ENCODE measurements around the gene TMC6.
A peak's percentile ranks its signal among the peaks of the same experiment; 100 is the strongest.

Gene TMC6

GRCh38 chr17:78154903-78155811 is 26.6 kb upstream of the TMC6 start:
- H3K27ac ChIP-seq = peak overlapping the region; percentile 15
- no peak for DNase-seq (ENCODE audit: low spot score)
- ChIA-PET CTCF (no interaction called here), POLR2A (ENCODE audit: low non-redundant PET) (no interaction called here)
- no peak for TF ChIP-seq CTCF (conservative IDR thresholded peaks at IDR 0.05; ENCODE audit: low read depth)

GRCh38 chr17:78151514-78152008 is 23.0 kb upstream of the TMC6 start:
- TF ChIP-seq CTCF (conservative IDR thresholded peaks at IDR 0.05; ENCODE audit: low read depth) = no peak
- peak overlapping the region; percentile 29 for H3K27ac ChIP-seq
- POLR2A ChIA-PET (ENCODE audit: low non-redundant PET) = no interaction called here
- CTCF ChIA-PET = no interaction called here
- DNase-seq (ENCODE audit: low spot score) = no peak

GRCh38 chr17:78148286-78149016 is 19.9 kb upstream of the TMC6 start:
- H3K27ac ChIP-seq = no peak overlapping the region
- CTCF ChIA-PET = no interaction called here
- POLR2A ChIA-PET (ENCODE audit: low non-redundant PET) = no interaction called here

GRCh38 chr17:78147315-78147998 is 18.9 kb upstream of the TMC6 start:
- CTCF ChIA-PET = interaction anchor here (0.7 kb wide), 1 partner anchor 11 kb away, joined by 3 read pairs; no protein-coding TSS in a partner anchor
- no peak for DNase-seq (ENCODE audit: low spot score)
- POLR2A ChIA-PET (ENCODE audit: low non-redundant PET) = no interaction called here
- H3K27ac ChIP-seq = 0 out of 2 replicates have a peak overlapping the region, but pooled peaks have one; percentile 4
- no peak for TF ChIP-seq CTCF (conservative IDR thresholded peaks at IDR 0.05; ENCODE audit: low read depth)

More at GRCh38 chr17:78148286-78149016, 19.9 kb upstream of the TMC6 start:
- no peak for DNase-seq (ENCODE audit: low spot score)
- no peak for TF ChIP-seq CTCF (conservative IDR thresholded peaks at IDR 0.05; ENCODE audit: low read depth)

GRCh38 chr17:78146881-78147280 is 18.3 kb upstream of the TMC6 start:
- 0 out of 2 replicates have a peak overlapping the region, but pooled peaks have one; percentile 4 for H3K27ac ChIP-seq
- no peak for DNase-seq (ENCODE audit: low spot score)
- CTCF ChIA-PET = interaction anchor here (0.7 kb wide), 1 partner anchor 11 kb away, joined by 3 read pairs; no protein-coding TSS in a partner anchor
- TF ChIP-seq CTCF (conservative IDR thresholded peaks at IDR 0.05; ENCODE audit: low read depth) = no peak
- POLR2A ChIA-PET (ENCODE audit: low non-redundant PET) = no interaction called here

GRCh38 chr17:78146471-78146869 is 17.9 kb upstream of the TMC6 start:
- CTCF ChIA-PET = interaction anchor here (0.7 kb wide), 1 partner anchor 12 kb away, joined by 3 read pairs; no protein-coding TSS in a partner anchor
- POLR2A ChIA-PET (ENCODE audit: low non-redundant PET) = no interaction called here
- DNase-seq (ENCODE audit: low spot score) = no peak
- TF ChIP-seq CTCF (conservative IDR thresholded peaks at IDR 0.05; ENCODE audit: low read depth) = no peak
- 0 out of 2 replicates have a peak overlapping the region, but pooled peaks have one; percentile 4 for H3K27ac ChIP-seq
